A549 (cell line): Measurements from ENCODE around the gene HSPA1A. TPM values are rescaled to one million over a fixed set of nuclear protein-coding genes. Genes with fewer than 3 reads are reported as not detected.

Experiments
- ATAC-seq, 2 experiments: fragments of 200-7000 bp in 1 of 2; fragments of >200 bp in 1 of 2; cut with Nextera tagmentation in 1 of 2; cut with Tn5 transposase in 1 of 2; 3 replicates each; pipeline versions ENCODE4 v1.8.0 to v1.9.1; 2018 to 2020; ENCODE audit warnings: mild to moderate bottlenecking in 1 of 2, moderate library complexity in 1 of 2
- CTCF ChIA-PET: fragments of 300-600 bp; sonication (Branson Sonifier 250); formaldehyde crosslinking; extraction: SDS; loops from one replicate; lab custom pipeline; 2021; ENCODE audit warnings: antibody characterized with exemption, inconsistent platforms; lab: Yijun Ruan, JAX
- POLR2A ChIA-PET: fragments of 350-600 bp; formaldehyde crosslinking; extraction: SDS; loops from one replicate; lab custom pipeline; 2021; ENCODE audit warnings: antibody characterized with exemption, inconsistent platforms; lab: Yijun Ruan, JAX
- DNase-seq, 2 experiments: peaks; one replicate each; pipeline versions ENCODE4 v3.0.0 to v3.0.0-alpha.2; 2011 to 2016; ENCODE audit warnings: low read depth in 1 of 2, low spot score in 1 of 2
- FAIRE-seq: peaks from 2 replicates; lab custom pipeline; 2011; peaks lifted over from hg19 to GRCh38; lab: Jason Lieb, UNC
- H3K27ac ChIP-seq, 2 experiments: fragments of >200 bp; sonication (Bioruptor Twin); formaldehyde crosslinking; 3 replicates each; pipeline ENCODE4 v1.5.1; 2016 to 2017
- H3K4me1 ChIP-seq: fragments of >200 bp; sonication (Bioruptor Twin); formaldehyde crosslinking; 3 replicates; pipeline ENCODE4 v1.6.1; 2016
- H3K4me2 ChIP-seq: fragments of >200 bp; sonication (Bioruptor Twin); formaldehyde crosslinking; 3 replicates; pipeline ENCODE4 v1.6.1; 2016
- H3K4me3 ChIP-seq: fragments of >200 bp; sonication (Bioruptor Twin); formaldehyde crosslinking; 3 replicates; pipeline ENCODE4 v1.5.1; 2016
- H3K9me3 ChIP-seq: fragments of >200 bp; sonication (Bioruptor Twin); formaldehyde crosslinking; 3 replicates; pipeline ENCODE4 v1.6.1; 2016
- CHD2 ChIP-seq: fragments of 150-350 bp; IDR thresholded peaks from 2 replicates; pipeline ENCODE4 v1.6.1; 2014; ENCODE audit warnings: low read length; ENCODE audit not compliant: partially characterized antibody
- CTCF ChIP-seq: fragments of >200 bp; sonication (Bioruptor Twin); formaldehyde crosslinking; IDR thresholded peaks from 3 replicates; pipeline ENCODE4 v1.5.1; 2016
- EHMT2 ChIP-seq: fragments of 200-600 bp; sonication (generic); IDR thresholded peaks from 2 replicates; pipeline ENCODE4 v1.6.1; 2016; ENCODE audit warnings: antibody characterized with exemption, low read depth, mild to moderate bottlenecking, moderate library complexity
- FOSL2 ChIP-seq, 2 experiments: fragments of 450-650 bp in 1 of 2; fragments of >200 bp in 1 of 2; sonication (Bioruptor Twin) in 1 of 2; formaldehyde crosslinking; IDR thresholded peaks; 2 replicates each; pipeline versions ENCODE4 v1.5.0 to v1.6.1; 2016 to 2020; ENCODE audit warnings: mild to moderate bottlenecking in 1 of 2, moderate library complexity in 1 of 2
- FOXS1 ChIP-seq: fragments of 250-450 bp; sonication (Bioruptor Pico); IDR thresholded peaks from 2 replicates; pipeline ENCODE4 v1.5.0; 2020; ENCODE audit warnings: mild to moderate bottlenecking, moderate library complexity
- HES2 ChIP-seq: fragments of >200 bp; sonication (Bioruptor Twin); formaldehyde crosslinking; IDR thresholded peaks from 2 replicates; pipeline ENCODE4 v1.6.1; 2016
- HMGXB4 ChIP-seq: fragments of 250-450 bp; sonication (Bioruptor Pico); IDR thresholded peaks from 2 replicates; pipeline ENCODE4 v1.5.0; 2021; ENCODE audit warnings: mild to moderate bottlenecking, moderate library complexity, borderline replicate concordance
- HOXB13 ChIP-seq: fragments of 250-450 bp; sonication (Bioruptor Pico); IDR thresholded peaks from 2 replicates; pipeline ENCODE4 v1.5.0; 2020; ENCODE audit warnings: low read depth, mild to moderate bottlenecking, moderate library complexity
- JUN ChIP-seq, 2 experiments: fragments of >200 bp; sonication (Bioruptor Twin); formaldehyde crosslinking; IDR thresholded peaks; 2 replicates in 1 of 2; 3 replicates in 1 of 2; pipeline ENCODE4 v1.6.1; 2016 to 2017
- MAX ChIP-seq: IDR thresholded peaks from 2 replicates; pipeline ENCODE4 v1.6.1; 2012
- MAZ ChIP-seq: fragments of 150-350 bp; IDR thresholded peaks from 2 replicates; pipeline ENCODE4 v1.6.1; 2014; ENCODE audit warnings: antibody characterized with exemption, low read depth, low read length, borderline replicate concordance
- MYC ChIP-seq: IDR thresholded peaks from 2 replicates; pipeline ENCODE4 v1.6.1; 2012; ENCODE audit warnings: mild to moderate bottlenecking, inconsistent platforms, low read length, improper control_type of control experiment, borderline replicate concordance
- PHF8 ChIP-seq: fragments of 200-600 bp; sonication (generic); IDR thresholded peaks from 2 replicates; pipeline ENCODE4 v1.6.1; 2016; ENCODE audit warnings: low read depth, mild to moderate bottlenecking, antibody characterized with exemption, moderate library complexity, borderline replicate concordance
- POLR2A ChIP-seq: IDR thresholded peaks from 2 replicates; pipeline ENCODE4 v1.6.1; 2012; ENCODE audit warnings: mild to moderate bottlenecking, low read length
- POLR2AphosphoS2 ChIP-seq: conservative IDR thresholded peaks from 2 replicates; pipeline ENCODE4 v1.6.1; 2012; ENCODE audit warnings: low read length, improper control_type of control experiment, inconsistent platforms
- RARB ChIP-seq: fragments of 250-450 bp; sonication (Bioruptor Pico); IDR thresholded peaks from 2 replicates; pipeline ENCODE4 v1.8.0; 2021; ENCODE audit warnings: mild to moderate bottlenecking, moderate library complexity
- RCOR1 ChIP-seq: fragments of 150-350 bp; IDR thresholded peaks from 2 replicates; pipeline ENCODE4 v1.6.1; 2014; ENCODE audit warnings: antibody characterized with exemption, low read length, low read depth
- RFX5 ChIP-seq: fragments of 450-650 bp; IDR thresholded peaks from 2 replicates; pipeline ENCODE4 v1.7.1; 2014; ENCODE audit warnings: antibody characterized with exemption, mild to moderate bottlenecking, moderate library complexity
- RNF2 ChIP-seq: fragments of 200-600 bp; sonication (generic); IDR thresholded peaks from 2 replicates; pipeline ENCODE4 v1.6.1; 2016; ENCODE audit warnings: low read depth, mild to moderate bottlenecking, antibody characterized with exemption, moderate library complexity, borderline replicate concordance
- SMC3 ChIP-seq: fragments of >200 bp; sonication (Bioruptor Twin); formaldehyde crosslinking; IDR thresholded peaks from 3 replicates; pipeline ENCODE4 v1.6.1; 2018; ENCODE audit warnings: inconsistent platforms
- SREBF2 ChIP-seq: fragments of 450-650 bp; IDR thresholded peaks from 2 replicates; pipeline ENCODE4 v1.6.1; 2014; ENCODE audit warnings: mild to moderate bottlenecking, moderate library complexity
- USF2 ChIP-seq: fragments of 450-650 bp; IDR thresholded peaks from 2 replicates; pipeline ENCODE4 v1.6.1; 2014; ENCODE audit warnings: antibody characterized with exemption
- ZC3H11A ChIP-seq: fragments of 450-650 bp; IDR thresholded peaks from 2 replicates; pipeline ENCODE4 v1.6.1; 2014; ENCODE audit warnings: antibody characterized with exemption, mild to moderate bottlenecking
- ZSCAN20 ChIP-seq: fragments of 250-450 bp; sonication (Bioruptor Pico); IDR thresholded peaks from 2 replicates; pipeline ENCODE4 v1.8.0; 2022; ENCODE audit warnings: mild to moderate bottlenecking, moderate library complexity
- WGBS: methylation state at CpG from one replicate; pipeline ENCODE4 v1.1.6; 2017; ENCODE audit errors: missing lambda C conversion rate; 5-methylcytosine and 5-hydroxymethylcytosine counted together
- polyA plus RNA-seq, 4 experiments: library from polyadenylated mRNA; depleted of rRNA in 3 of 4; stranded (reverse); fragments of >200 nt; fragmentation: RNase III in 1 of 4; extraction: RNeasy Plus Mini Kit Qiagen cat#74134 plus additional on column Dnase treatment in 1 of 4; gene quantifications; 2 replicates in 3 of 4; 3 replicates in 1 of 4; pipeline ENCODE4 v1.2.3, GENCODE V29; 2011 to 2017

The HSPA1A gene
- polyA plus RNA-seq, 2 of the 4 experiments (the other 2 are of a cell fraction), result 122 to 204 TPM

GRCh38 chr6:31831350-31832215, 16.2 kb downstream of the HSPA1A start:
- no peaks in the 10 kb centered on the region for H3K9me3 ChIP-seq
- peak overlapping the region; percentile 88 for H3K4me2 ChIP-seq
- H3K4me1 ChIP-seq, result peaks cover 11% of the 10 kb centered on the region
- H3K4me3 ChIP-seq, result peak overlapping the region; percentile 53; the same call in 1 of the 3 replicates
- CTCF ChIA-PET, result interaction anchor here (0.7 to 2.9 kb wide), 6 partner anchors 35 to 168 kb away, joined by 3 to 36 read pairs (median 10); partner anchors contain the start of genes DDAH2, GPANK1, LY6G5C and VARS1
- TF ChIP-seq POLR2A, result peak; percentile 46
- TF ChIP-seq USF2, result no peak
- no peak for TF ChIP-seq FOSL2 (IDR thresholded peaks at IDR 0.05)
- no peak for TF ChIP-seq FOSL2 (CRISPR knock-in tag; IDR thresholded peaks at IDR 0.05)
- TF ChIP-seq HMGXB4 (CRISPR knock-in tag), result no peak
- peak overlapping the region; percentile 38 to 81; a peak in 4 of 6 replicates for H3K27ac ChIP-seq
- FAIRE-seq (no peak), ATAC-seq (no peak), DNase-seq (no peak)
- POLR2A ChIA-PET, result no interaction called here
- 75% methylated on average over 15 of the region's 15 CpGs for WGBS

- FAIRE-seq (no peak), DNase-seq (peak; percentile 77 to 89), ATAC-seq (peak; percentile 89 to 94)
- Histone ChIP-seq H3K9me3 (no peaks in the 10 kb centered on the region), H3K4me1 (peaks cover 31% of the 10 kb centered on the region), H3K4me3 (peak overlapping the region; percentile 99), H3K27ac (peak overlapping the region; percentile 99 to 100), H3K4me2 (peak overlapping the region; percentile 99)
- POLR2A ChIA-PET, result interaction anchor here (0.6 to 2.0 kb wide), 8 partner anchors 12 to 64 kb away, joined by 3 to 8 read pairs (median 4); partner anchors contain the start of genes HSPA1A, HSPA1L and NEU1
- WGBS, result 2% methylated on average over 41 of the region's 59 CpGs
- CTCF ChIA-PET, result no interaction called here
- no peak for TF ChIP-seq POLR2AphosphoS2
- no peak for TF ChIP-seq FOSL2 (IDR thresholded peaks at IDR 0.05)
- TF ChIP-seq FOSL2 (CRISPR knock-in tag; IDR thresholded peaks at IDR 0.05), result no peak
- TF ChIP-seq HOXB13 (CRISPR knock-in tag), result no peak
- TF ChIP-seq FOXS1 (CRISPR knock-in tag), result no peak
- peak; percentile 73; the same call in 1 of the 2 replicates for TF ChIP-seq PHF8
- no peak for TF ChIP-seq MYC
- TF ChIP-seq RFX5, result no peak
- no peak for TF ChIP-seq SMC3
- no peak for TF ChIP-seq RCOR1
- no peak for TF ChIP-seq HES2
- TF ChIP-seq CTCF, result no peak
- no peak for TF ChIP-seq RNF2
- TF ChIP-seq ZC3H11A, result no peak
- TF ChIP-seq ZSCAN20 (CRISPR knock-in tag), result no peak
- peak; percentile 78 for TF ChIP-seq MAX
- TF ChIP-seq EHMT2, result no peak
- TF ChIP-seq CHD2, result no peak
- TF ChIP-seq MAZ, result no peak
- no peak for TF ChIP-seq SREBF2
- TF ChIP-seq RARB (CRISPR knock-in tag), result 0 out of 2 replicates have a peak, but pooled peaks have one; percentile 37
- peak; percentile 96 to 98 for TF ChIP-seq JUN (IDR thresholded peaks at IDR 0.05)
These were observed 19.3 kb downstream of the HSPA1A start for GRCh38 chr6:31834367-31835250.
